Testis (tissue), 2 donors: ENCODE measurements around the gene SGPL1.

Source experiments
- POLR2A ChIP-seq: fragments of 450-650 bp; IDR thresholded peaks from one replicate; pipeline ENCODE4 v1.6.1; 2017; ENCODE audit warnings: antibody characterized with exemption, mild to moderate bottlenecking, moderate library complexity
- TF ChIP-seq, protein P1 (sequence below), 3 experiments: fragments of 450-650 bp in 2 of 3; fragments of 200-600 bp in 1 of 3; sonication (generic) in 1 of 3; IDR thresholded peaks; one replicate each; pipeline ENCODE4 v1.5.1; 2016 to 2019; ENCODE audit warnings: antibody characterized with exemption in 3 of 3, mild to moderate bottlenecking in 2 of 3, moderate library complexity in 1 of 3

DNA sequence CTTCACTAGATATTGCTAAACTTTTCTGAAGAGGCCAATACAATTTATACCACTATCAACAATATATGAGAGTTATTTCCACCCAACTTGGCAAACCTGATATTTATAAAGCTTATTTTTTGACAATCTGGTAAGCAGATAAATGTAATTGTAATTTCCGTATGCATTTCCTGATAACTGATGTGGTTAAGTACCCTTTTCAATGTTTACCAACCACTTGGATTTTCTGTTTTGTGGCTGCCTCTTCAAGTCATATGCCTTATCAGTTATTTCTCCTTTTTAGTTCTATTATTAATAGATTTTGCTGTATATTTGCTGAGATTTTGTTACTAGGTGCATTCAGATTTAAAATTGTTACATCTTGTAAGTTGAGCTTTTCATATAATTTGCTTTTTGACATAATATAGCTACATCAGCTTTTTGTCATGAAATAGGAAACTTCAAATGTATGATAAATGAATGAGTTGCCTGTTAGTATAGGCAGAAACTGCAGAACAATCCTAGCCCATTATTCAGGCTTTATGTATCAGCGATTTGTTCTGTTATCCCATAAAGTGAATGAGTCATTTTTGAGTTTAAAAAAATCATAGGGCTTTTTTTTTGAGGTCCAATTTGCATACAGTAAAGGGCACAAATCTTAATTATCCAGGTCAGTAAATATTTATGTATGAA, 11.5 kb downstream of the SGPL1 start:
- TF ChIP-seq POLR2A: no peak
- TF ChIP-seq, protein P1, sequence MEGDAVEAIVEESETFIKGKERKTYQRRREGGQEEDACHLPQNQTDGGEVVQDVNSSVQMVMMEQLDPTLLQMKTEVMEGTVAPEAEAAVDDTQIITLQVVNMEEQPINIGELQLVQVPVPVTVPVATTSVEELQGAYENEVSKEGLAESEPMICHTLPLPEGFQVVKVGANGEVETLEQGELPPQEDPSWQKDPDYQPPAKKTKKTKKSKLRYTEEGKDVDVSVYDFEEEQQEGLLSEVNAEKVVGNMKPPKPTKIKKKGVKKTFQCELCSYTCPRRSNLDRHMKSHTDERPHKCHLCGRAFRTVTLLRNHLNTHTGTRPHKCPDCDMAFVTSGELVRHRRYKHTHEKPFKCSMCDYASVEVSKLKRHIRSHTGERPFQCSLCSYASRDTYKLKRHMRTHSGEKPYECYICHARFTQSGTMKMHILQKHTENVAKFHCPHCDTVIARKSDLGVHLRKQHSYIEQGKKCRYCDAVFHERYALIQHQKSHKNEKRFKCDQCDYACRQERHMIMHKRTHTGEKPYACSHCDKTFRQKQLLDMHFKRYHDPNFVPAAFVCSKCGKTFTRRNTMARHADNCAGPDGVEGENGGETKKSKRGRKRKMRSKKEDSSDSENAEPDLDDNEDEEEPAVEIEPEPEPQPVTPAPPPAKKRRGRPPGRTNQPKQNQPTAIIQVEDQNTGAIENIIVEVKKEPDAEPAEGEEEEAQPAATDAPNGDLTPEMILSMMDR (IDR thresholded peaks at IDR 0.05): no peak
